T1000 (cell line): ENCODE measurements around the gene GAS7.

ENCODE experiments used
- DNase-seq: peaks from one replicate; lab custom pipeline; 2025; ENCODE audit warnings: mixed read lengths; lab: John Stamatoyannopoulos, UW

The GAS7 gene

DNA sequence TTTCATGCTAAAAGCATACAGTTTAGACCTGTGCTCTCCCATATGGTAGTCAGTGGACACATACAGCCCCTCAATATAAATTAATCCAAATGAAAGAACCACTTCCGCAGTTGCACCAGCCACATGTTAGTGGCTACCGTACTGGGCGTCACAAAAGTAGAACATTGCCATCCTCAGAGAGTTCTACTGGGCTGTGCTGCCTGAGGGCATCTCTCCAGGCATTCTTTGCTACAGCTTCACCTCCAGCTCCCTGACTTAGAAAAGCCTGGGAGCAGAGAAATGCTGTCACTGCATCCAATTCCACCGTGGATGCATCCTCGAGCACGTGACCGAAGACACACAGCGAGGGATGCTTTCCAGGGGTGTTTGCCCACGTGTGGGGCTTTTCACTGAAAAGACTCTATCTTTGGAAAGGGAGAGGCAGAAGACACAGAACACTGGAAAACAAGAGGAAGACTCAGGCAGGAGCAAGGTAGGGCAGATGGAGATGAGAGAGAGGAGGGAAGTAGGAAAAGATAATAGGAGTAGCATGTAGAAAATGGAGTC lies 86.4 kb downstream of the GAS7 start:
- DNase-seq, result no peak

DNA sequence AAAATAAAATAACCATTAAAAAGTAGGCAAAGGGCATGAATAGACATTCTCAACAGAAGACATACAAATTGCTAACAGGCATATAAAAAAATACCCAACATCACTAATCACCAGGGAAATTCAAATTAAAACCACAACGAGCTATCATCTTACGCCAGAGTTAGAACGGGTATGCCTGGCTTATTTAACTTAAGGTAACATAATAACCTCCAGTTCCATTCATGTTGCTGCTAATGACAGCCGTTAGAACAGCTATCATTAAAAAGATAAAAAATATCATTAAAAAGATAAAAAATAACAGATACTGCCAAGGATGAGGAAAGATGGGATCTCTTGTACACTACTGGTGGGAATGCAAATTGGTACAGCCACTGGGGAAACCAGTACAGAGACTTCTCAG lies 89.3 kb downstream of the GAS7 start:
- DNase-seq, result no peak

DNA sequence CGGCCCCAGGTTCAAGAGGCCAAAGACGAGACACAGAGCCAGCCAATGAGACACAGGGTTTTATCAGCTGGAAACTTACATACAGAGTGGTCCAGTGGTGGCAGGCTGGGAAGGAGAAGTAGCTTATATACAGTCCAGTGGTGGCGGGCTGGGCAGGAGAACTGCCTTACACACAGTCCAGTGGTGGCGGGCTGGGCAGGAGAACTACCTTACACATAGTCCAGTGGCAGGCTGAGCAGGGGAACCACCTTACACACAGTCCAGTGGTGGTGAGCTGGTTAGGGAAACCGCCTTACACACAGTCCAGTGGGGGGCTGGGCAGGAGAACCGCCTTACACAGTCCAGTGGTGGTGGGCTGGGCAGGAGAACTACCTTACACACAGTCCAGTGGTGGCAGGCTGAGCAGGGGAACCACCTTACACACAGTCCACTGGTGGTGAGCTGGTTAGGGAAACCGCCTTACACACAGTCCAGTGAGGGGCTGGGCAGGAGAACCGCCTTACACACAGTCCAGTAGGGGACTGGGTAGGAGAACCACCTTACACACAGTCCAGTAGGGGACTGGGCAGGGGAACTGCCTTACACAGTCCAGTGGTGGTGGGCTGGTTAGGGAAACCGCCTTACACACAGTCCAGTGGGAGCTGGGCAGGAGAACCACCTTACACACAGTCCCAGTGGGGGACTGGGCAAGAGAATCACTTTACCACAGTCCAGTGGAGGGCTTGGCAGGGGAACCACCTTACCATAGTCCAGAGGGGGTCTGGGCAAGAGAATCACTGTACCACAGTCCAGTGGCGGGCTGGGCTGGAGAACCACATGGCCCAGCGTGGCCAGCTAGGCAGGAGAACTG lies 90.9 kb downstream of the GAS7 start:
- no peak for DNase-seq

GRCh38 chr17:10106067-10106466 lies 92.3 kb downstream of the GAS7 start:
- DNase-seq, result no peak

- no peak for DNase-seq
Observed at GRCh38 chr17:10105513-10106001, 92.8 kb downstream of the GAS7 start.

DNA sequence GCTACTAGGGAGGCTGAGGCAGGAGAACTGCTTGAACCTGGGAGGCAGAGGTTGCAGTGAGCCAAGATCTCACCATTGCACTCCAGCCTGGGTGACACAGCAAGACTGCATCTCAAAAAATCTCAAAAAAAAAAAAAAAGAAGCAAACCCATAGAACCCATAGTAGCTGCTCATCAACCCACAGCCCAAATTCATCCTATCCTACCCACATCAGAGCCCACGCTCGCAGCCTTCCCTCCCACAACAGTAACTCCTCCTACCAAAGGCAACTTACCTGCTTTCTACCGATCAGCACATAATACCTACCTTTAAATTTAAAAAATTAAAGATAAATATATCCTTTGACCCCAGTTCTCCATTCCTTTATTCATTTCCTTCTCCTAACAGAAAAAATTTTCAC lies 94.7 kb downstream of the GAS7 start:
- DNase-seq, result no peak

- DNase-seq, result no peak
Observed at GRCh38 chr17:10102817-10103216, 95.6 kb downstream of the GAS7 start.

DNA sequence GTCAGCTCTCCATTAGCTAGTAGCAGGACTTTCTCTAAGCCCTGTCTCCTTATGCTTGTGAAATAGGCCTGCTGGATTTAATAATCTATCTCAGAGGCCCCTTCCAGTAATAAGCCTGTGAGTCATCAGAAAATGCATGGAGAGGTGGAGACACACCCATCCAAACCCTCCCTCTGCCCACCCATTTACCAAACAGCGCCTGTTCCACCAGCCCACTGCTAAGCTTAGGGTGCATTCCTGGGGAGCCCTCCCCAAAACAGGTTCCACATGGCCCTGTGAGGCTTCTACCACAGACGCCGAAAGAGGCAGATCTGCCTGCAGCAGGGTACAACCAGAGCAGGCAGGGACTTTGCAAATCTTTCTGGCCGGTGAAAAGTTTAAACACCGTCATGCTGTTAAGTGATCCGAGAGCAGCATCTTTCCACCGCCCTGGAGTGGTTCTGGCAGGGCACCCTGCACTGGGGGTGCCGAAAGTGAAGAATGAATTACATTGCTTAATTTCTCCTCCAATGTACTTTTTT lies 99.3 kb downstream of the GAS7 start:
- no peak for DNase-seq

GRCh38 chr17:10096596-10096995 lies 101.8 kb downstream of the GAS7 start:
- DNase-seq, result no peak

DNA sequence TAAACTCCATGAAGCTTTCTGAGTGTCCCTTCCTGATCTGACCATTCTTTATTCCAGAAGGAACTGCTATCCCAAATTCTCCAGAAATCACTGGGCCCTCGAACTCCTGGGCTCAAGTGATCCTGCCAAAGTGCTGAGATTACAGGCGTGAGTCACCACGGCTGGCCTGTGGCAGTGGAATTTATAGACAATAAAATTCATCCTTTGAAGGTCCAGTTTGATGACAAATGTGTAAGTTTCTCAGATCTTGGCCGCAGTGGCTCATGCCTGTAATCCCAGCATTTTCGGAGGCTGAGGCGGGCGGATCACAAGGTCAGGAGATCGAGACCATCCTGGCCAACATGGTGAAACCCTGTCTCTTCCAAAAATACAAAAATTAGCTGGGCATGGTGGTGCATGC lies 103.1 kb downstream of the GAS7 start:
- DNase-seq, result peak; percentile 61

GRCh38 chr17:10094797-10095196 lies 103.6 kb downstream of the GAS7 start:
- DNase-seq, result no peak

- DNase-seq, result no peak
Observed at GRCh38 chr17:10092595-10092994, 105.8 kb downstream of the GAS7 start.

- DNase-seq, result no peak
Observed at GRCh38 chr17:10091046-10091445, 107.4 kb downstream of the GAS7 start.

DNA sequence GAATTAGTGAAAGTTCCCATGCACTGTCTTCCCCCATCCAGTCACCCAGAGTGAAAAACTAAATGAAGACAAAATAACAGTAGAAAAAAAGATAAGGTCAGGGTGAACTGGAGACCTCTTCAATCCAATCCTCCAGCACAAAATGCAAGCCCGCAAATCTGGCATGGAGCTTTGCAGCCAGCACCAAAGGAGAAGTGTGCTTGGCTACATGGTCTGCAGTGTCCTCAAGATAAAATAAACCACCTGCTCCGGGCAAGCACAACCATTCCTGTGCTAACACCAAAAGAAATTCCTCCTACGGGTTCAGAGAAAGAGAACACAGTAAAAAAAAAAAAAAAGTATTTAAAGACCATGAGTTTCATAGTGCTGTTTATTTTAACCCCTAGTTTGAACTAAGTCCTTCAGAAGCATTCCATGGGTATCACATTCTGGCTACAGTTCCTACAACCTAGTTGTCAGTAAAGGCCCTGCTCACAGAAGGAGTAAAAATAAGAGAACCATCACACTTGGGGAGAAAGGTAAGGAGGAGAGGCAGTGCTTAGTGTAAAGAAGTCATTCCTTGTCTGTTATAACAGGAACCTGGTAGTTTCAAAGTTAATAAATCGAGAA lies 109.1 kb downstream of the GAS7 start:
- DNase-seq, result no peak

- DNase-seq, result no peak
Observed at GRCh38 chr17:10088444-10088843, 110.0 kb downstream of the GAS7 start.

- no peak for DNase-seq
Observed at GRCh38 chr17:10087355-10087754, 111.1 kb downstream of the GAS7 start.

GRCh38 chr17:10083864-10084263 lies 114.5 kb downstream of the GAS7 start:
- DNase-seq, result no peak

GRCh38 chr17:10082795-10083194 lies 115.6 kb downstream of the GAS7 start:
- DNase-seq, result no peak

DNA sequence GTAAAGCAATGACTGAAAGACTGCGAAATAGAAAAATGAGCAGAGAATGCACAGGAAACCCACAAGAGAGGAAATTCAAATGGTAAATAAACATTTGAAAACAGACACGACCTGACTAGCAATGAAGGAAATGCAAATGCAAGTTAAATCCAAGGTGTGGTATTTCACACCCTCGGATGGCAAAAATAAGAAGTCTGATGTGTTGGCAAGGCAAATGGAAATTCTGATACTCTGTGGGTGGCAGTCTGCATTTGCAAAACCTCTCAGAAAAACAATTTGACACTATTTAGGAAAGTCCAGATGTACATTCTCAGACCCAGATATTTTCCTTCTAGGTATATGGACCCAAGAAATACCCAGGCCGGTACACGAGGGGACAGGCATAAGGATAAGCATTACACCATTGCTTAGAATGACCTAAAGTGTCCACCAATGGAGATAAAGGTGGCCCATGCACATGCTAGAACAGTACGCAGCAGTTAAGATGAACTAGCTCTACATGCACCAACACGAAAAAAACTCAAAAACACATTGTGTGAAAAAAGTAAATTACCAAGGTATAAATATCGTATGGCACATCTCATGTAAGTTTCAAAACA lies 116.7 kb downstream of the GAS7 start:
- no peak for DNase-seq

GRCh38 chr17:10077561-10078299 lies 120.7 kb downstream of the GAS7 start:
- no peak for DNase-seq

GRCh38 chr17:10075919-10076318 lies 122.5 kb downstream of the GAS7 start:
- no peak for DNase-seq

- DNase-seq, result no peak
Observed at GRCh38 chr17:10073941-10074340, 124.5 kb downstream of the GAS7 start.
